Mesendoderm (in vitro differentiated cells): ENCODE results near the gene ETFB.
A peak's percentile ranks its signal among the peaks of the same experiment; 100 is the strongest.

Experiments
- DNase-seq: peaks from one replicate; pipeline ENCODE4 v3.0.0; 2013
- H2AK5ac ChIP-seq: 2 replicates; pipeline ENCODE4 v1.6.1; 2013; ENCODE audit warnings: low read length, inconsistent platforms
- H2BK120ac ChIP-seq: 2 replicates; pipeline ENCODE4 v1.6.1; 2013; ENCODE audit warnings: low read depth, mild to moderate bottlenecking, low read length, moderate library complexity, mixed read lengths
- H2BK15ac ChIP-seq: replicated peaks from 2 replicates; pipeline ENCODE4 v1.6.1; 2013; ENCODE audit warnings: low read depth, mild to moderate bottlenecking, moderate library complexity
- H2BK5ac ChIP-seq: 2 replicates; pipeline ENCODE4 v1.6.1; 2013; ENCODE audit warnings: low read length, inconsistent platforms
- H3K18ac ChIP-seq: 2 replicates; pipeline ENCODE4 v1.6.1; 2013; ENCODE audit warnings: mild to moderate bottlenecking, low read length, mixed read lengths
- H3K23ac ChIP-seq: one replicate; pipeline ENCODE4 v1.6.1; 2013; ENCODE audit warnings: low read length
- H3K27ac ChIP-seq: 2 replicates; pipeline ENCODE4 v1.5.1; 2013; ENCODE audit warnings: low read depth, mild to moderate bottlenecking, inconsistent platforms, low read length, moderate library complexity
- H3K27me3 ChIP-seq: 2 replicates; pipeline ENCODE4 v1.6.1; 2013; ENCODE audit warnings: low read length, control low read depth, mild to moderate bottlenecking, inconsistent platforms; ENCODE audit not compliant: insufficient read depth, poor library complexity
- H3K36me3 ChIP-seq: 2 replicates; pipeline ENCODE4 v1.6.1; 2013; ENCODE audit warnings: low read length, inconsistent platforms; ENCODE audit not compliant: control insufficient read depth, insufficient read depth
- H3K4ac ChIP-seq: one replicate; pipeline ENCODE4 v1.6.1; 2013; ENCODE audit warnings: low read depth, mild to moderate bottlenecking, low read length, moderate library complexity
- H3K4me1 ChIP-seq: 2 replicates; pipeline ENCODE4 v1.6.1; 2013; ENCODE audit warnings: low read depth, low read length, inconsistent platforms; ENCODE audit not compliant: control insufficient read depth
- H3K4me2 ChIP-seq: 2 replicates; pipeline ENCODE4 v1.6.1; 2013; ENCODE audit warnings: low read length
- H3K4me3 ChIP-seq: 2 replicates; pipeline ENCODE4 v1.5.1; 2013; ENCODE audit warnings: mild to moderate bottlenecking, low read length
- H3K56ac ChIP-seq: one replicate; pipeline ENCODE4 v1.6.1; 2013; ENCODE audit warnings: low read length
- H3K79me1 ChIP-seq: 2 replicates; pipeline ENCODE4 v1.6.1; 2013; ENCODE audit warnings: low read length, inconsistent platforms
- H3K79me2 ChIP-seq: 2 replicates; pipeline ENCODE4 v1.6.1; 2013; ENCODE audit warnings: mild to moderate bottlenecking, low read length; ENCODE audit not compliant: control insufficient read depth, insufficient read depth
- H3K9ac ChIP-seq: 2 replicates; pipeline ENCODE4 v1.6.1; 2013; ENCODE audit warnings: low read length, inconsistent platforms
- H4K5ac ChIP-seq: one replicate; pipeline ENCODE4 v1.6.1; 2013; ENCODE audit warnings: low read length
- H4K8ac ChIP-seq: one replicate; pipeline ENCODE4 v1.6.1; 2013; ENCODE audit warnings: low read depth, mild to moderate bottlenecking, control low read depth, low read length, moderate library complexity
- WGBS: extraction: QIAGEN DNeasy Blood & Tissue Kit; methylation state at CpG from one replicate; pipeline ENCODE4 v1.1.7; 2013; ENCODE audit warnings: low lambda C conversion rate, missing lambda C conversion rate; ENCODE audit not compliant: insufficient coverage; ENCODE audit errors: extremely low coverage; 5-methylcytosine and 5-hydroxymethylcytosine counted together

ETFB gene

GRCh38 chr19:51311351-51312257 lies 54.6 kb downstream of the ETFB start, which contains the start of gene IGLON5:
Gene IGLON5 (plus strand): TSS chr19:51311644. CDS start chr19:51311848, 204 bp downstream.
- H3K4ac ChIP-seq = no peak within 1 kb of the TSS
- H3K4me1 ChIP-seq = no peaks in the 10 kb centered on the region
- no peak within 1 kb of the TSS for H3K23ac ChIP-seq
- peak within 1 kb of the TSS; percentile 97 for H3K18ac ChIP-seq
- no peak within 1 kb of the TSS for H2AK5ac ChIP-seq
- no peak within 1 kb of the TSS for H2BK15ac ChIP-seq
- H3K27ac ChIP-seq = no peak within 1 kb of the TSS
- H3K79me2 ChIP-seq = no peaks in the 10 kb centered on the region
- no peaks in the 10 kb centered on the region for H3K36me3 ChIP-seq
- peak; percentile 78 for DNase-seq
- no peak within 1 kb of the TSS for H2BK120ac ChIP-seq
- H2BK5ac ChIP-seq = no peak within 1 kb of the TSS
- no peaks in the 10 kb centered on the region for H3K79me1 ChIP-seq
- peak within 1 kb of the TSS; percentile 28 for H3K4me3 ChIP-seq
- H3K56ac ChIP-seq = peak within 1 kb of the TSS; percentile 84
- peak within 1 kb of the TSS; percentile 54 for H3K4me2 ChIP-seq
- no CpG with 5 or more reads among the region's 76 CpGs for WGBS
- no peaks in the 10 kb centered on the region for H3K27me3 ChIP-seq
- peak within 1 kb of the TSS; percentile 69 for H3K9ac ChIP-seq
- H4K5ac ChIP-seq = no peak within 1 kb of the TSS
- no peak within 1 kb of the TSS for H4K8ac ChIP-seq

GRCh38 chr19:51305479-51305878 lies 60.7 kb downstream of the ETFB start:
- H3K27me3 ChIP-seq = no peaks in the 10 kb centered on the region
- no peak for DNase-seq
- no peak overlapping the region for H3K56ac ChIP-seq
- no peak overlapping the region for H2BK120ac ChIP-seq
- H3K36me3 ChIP-seq = no peaks in the 10 kb centered on the region
- H4K8ac ChIP-seq = no peak overlapping the region
- H2BK5ac ChIP-seq = no peak overlapping the region
- H3K23ac ChIP-seq = no peak overlapping the region
- no peak overlapping the region for H3K9ac ChIP-seq
- H3K18ac ChIP-seq = no peak overlapping the region
- H3K4me1 ChIP-seq = no peaks in the 10 kb centered on the region
- H3K4me2 ChIP-seq = no peak overlapping the region
- H2BK15ac ChIP-seq = no peak overlapping the region
- WGBS = no CpG with 5 or more reads among the region's 3 CpGs
- H3K79me2 ChIP-seq = no peaks in the 10 kb centered on the region
- no peak overlapping the region for H3K4me3 ChIP-seq
- no peak overlapping the region for H3K4ac ChIP-seq
- no peak overlapping the region for H3K27ac ChIP-seq
- H4K5ac ChIP-seq = no peak overlapping the region
- no peak overlapping the region for H2AK5ac ChIP-seq
- no peaks in the 10 kb centered on the region for H3K79me1 ChIP-seq

GRCh38 chr19:51301266-51301665 lies 64.9 kb downstream of the ETFB start:
- H3K4me1 ChIP-seq = no peaks in the 10 kb centered on the region
- no peak for DNase-seq
- no CpG with 5 or more reads among the region's 7 CpGs for WGBS
- no peak overlapping the region for H3K4me3 ChIP-seq
- no peak overlapping the region for H2BK15ac ChIP-seq
- no peak overlapping the region for H3K4me2 ChIP-seq
- no peak overlapping the region for H4K5ac ChIP-seq
- no peak overlapping the region for H4K8ac ChIP-seq
- no peak overlapping the region for H3K18ac ChIP-seq
- no peak overlapping the region for H3K9ac ChIP-seq
- no peak overlapping the region for H2AK5ac ChIP-seq
- H3K79me2 ChIP-seq = no peaks in the 10 kb centered on the region
- no peaks in the 10 kb centered on the region for H3K27me3 ChIP-seq
- H3K79me1 ChIP-seq = no peaks in the 10 kb centered on the region
- H3K23ac ChIP-seq = no peak overlapping the region
- H3K56ac ChIP-seq = no peak overlapping the region
- H3K27ac ChIP-seq = no peak overlapping the region
- no peaks in the 10 kb centered on the region for H3K36me3 ChIP-seq
- H3K4ac ChIP-seq = no peak overlapping the region
- H2BK120ac ChIP-seq = no peak overlapping the region
- no peak overlapping the region for H2BK5ac ChIP-seq

- Histone ChIP-seq H2BK15ac (no peak overlapping the region), H4K8ac (no peak overlapping the region), H3K23ac (no peak overlapping the region), H3K79me2 (no peaks in the 10 kb centered on the region), H3K56ac (no peak overlapping the region), H3K4ac (no peak overlapping the region), H3K27me3 (no peaks in the 10 kb centered on the region), H3K27ac (no peak overlapping the region), H3K4me1 (peaks cover 18% of the 10 kb centered on the region), H3K4me2 (no peak overlapping the region), H4K5ac (no peak overlapping the region), H2BK120ac (no peak overlapping the region), H3K4me3 (no peak overlapping the region), H3K79me1 (no peaks in the 10 kb centered on the region), H2AK5ac (no peak overlapping the region), H2BK5ac (no peak overlapping the region), H3K18ac (no peak overlapping the region), H3K36me3 (no peaks in the 10 kb centered on the region), H3K9ac (no peak overlapping the region)
- WGBS = no CpG with 5 or more reads among the region's 5 CpGs
- DNase-seq = no peak
Measured at GRCh38 chr19:51297406-51297805, 68.8 kb downstream of the ETFB start.

GRCh38 chr19:51296336-51297093 lies 69.7 kb downstream of the ETFB start:
- no peak overlapping the region for H2BK15ac ChIP-seq
- no CpG with 5 or more reads among the region's 9 CpGs for WGBS
- H3K23ac ChIP-seq = no peak overlapping the region
- H2BK5ac ChIP-seq = no peak overlapping the region
- H4K8ac ChIP-seq = no peak overlapping the region
- H3K27me3 ChIP-seq = no peaks in the 10 kb centered on the region
- peak overlapping the region; percentile 9 for H3K56ac ChIP-seq
- H3K79me2 ChIP-seq = no peaks in the 10 kb centered on the region
- peak overlapping the region; percentile 22 for H3K9ac ChIP-seq
- H3K4me2 ChIP-seq = no peak overlapping the region
- no peak overlapping the region for H3K18ac ChIP-seq
- DNase-seq = peak; percentile 67
- H3K27ac ChIP-seq = no peak overlapping the region
- H3K79me1 ChIP-seq = no peaks in the 10 kb centered on the region
- H3K36me3 ChIP-seq = no peaks in the 10 kb centered on the region
- no peak overlapping the region for H3K4me3 ChIP-seq
- peaks cover 18% of the 10 kb centered on the region for H3K4me1 ChIP-seq
- H3K4ac ChIP-seq = no peak overlapping the region
- no peak overlapping the region for H4K5ac ChIP-seq
- no peak overlapping the region for H2AK5ac ChIP-seq
- H2BK120ac ChIP-seq = no peak overlapping the region
